DMS 273 treated with DMSO at 0.1 percent for 48 hours (cell line): ENCODE results near the gene NEK10.

Experiments used
- DNase-seq: peaks from one replicate; lab custom pipeline; 2025; lab: John Stamatoyannopoulos, UW

The NEK10 gene

GRCh38 chr3:27221264-27221932 is 147.8 kb downstream of the NEK10 start:
- no peak for DNase-seq

- no peak for DNase-seq
Observed at GRCh38 chr3:27220166-27220565, 149.0 kb downstream of the NEK10 start.

- DNase-seq, result no peak
Observed at GRCh38 chr3:27219127-27219845, 149.9 kb downstream of the NEK10 start.

GRCh38 chr3:27216955-27217552 is 152.1 kb downstream of the NEK10 start:
- DNase-seq, result no peak

- DNase-seq, result no peak
Observed at GRCh38 chr3:27216295-27216855, 152.8 kb downstream of the NEK10 start.

- DNase-seq, result no peak
Observed at GRCh38 chr3:27213450-27213849, 155.7 kb downstream of the NEK10 start.

- no peak for DNase-seq
Observed at GRCh38 chr3:27209617-27210264, 159.4 kb downstream of the NEK10 start.

- no peak for DNase-seq
Observed at GRCh38 chr3:27208961-27209616, 160.1 kb downstream of the NEK10 start.

GRCh38 chr3:27202959-27203358 is 166.2 kb downstream of the NEK10 start:
- DNase-seq, result no peak

- no peak for DNase-seq
Observed at GRCh38 chr3:27201492-27201891, 167.7 kb downstream of the NEK10 start.

GRCh38 chr3:27200721-27201489 is 168.3 kb downstream of the NEK10 start:
- DNase-seq, result no peak

GRCh38 chr3:27194861-27195483 is 174.2 kb downstream of the NEK10 start:
- no peak for DNase-seq

- no peak for DNase-seq
Observed at GRCh38 chr3:27193056-27193455, 176.1 kb downstream of the NEK10 start.

- no peak for DNase-seq
Observed at GRCh38 chr3:27186013-27186412, 183.2 kb downstream of the NEK10 start.

- DNase-seq, result no peak
Observed at GRCh38 chr3:27185231-27185989, 183.8 kb downstream of the NEK10 start.

GRCh38 chr3:27184261-27184660 is 184.9 kb downstream of the NEK10 start:
- DNase-seq, result no peak

GRCh38 chr3:27176256-27176655 is 192.9 kb downstream of the NEK10 start:
- DNase-seq, result no peak

GRCh38 chr3:27174530-27174929 is 194.7 kb downstream of the NEK10 start:
- no peak for DNase-seq

- DNase-seq, result no peak
Observed at GRCh38 chr3:27171113-27171512, 198.1 kb downstream of the NEK10 start.

- DNase-seq, result no peak
Observed at GRCh38 chr3:27166888-27167287, 202.3 kb downstream of the NEK10 start.
